HEK293T (cell line): ENCODE results near the gene AGBL1.

Experiments
- CTCF ChIA-PET: fragments of 350-600 bp; formaldehyde crosslinking; extraction: SDS; loops from one replicate; lab custom pipeline; 2021; ENCODE audit warnings: antibody characterized with exemption, inconsistent platforms; lab: Yijun Ruan, JAX
- POLR2A ChIA-PET: fragments of 350-600 bp; formaldehyde crosslinking; extraction: SDS; loops from one replicate; lab custom pipeline; 2020; ENCODE audit warnings: antibody characterized with exemption, inconsistent platforms; lab: Yijun Ruan, JAX
- DNase-seq: peaks from one replicate; pipeline ENCODE4 v3.0.0; 2012; ENCODE audit warnings: mixed read lengths; ENCODE audit errors: extremely low spot score
- ARNT ChIP-seq: fragments of 450-650 bp; IDR thresholded peaks from 2 replicates; pipeline ENCODE4 v1.6.1; 2017; ENCODE audit warnings: mild to moderate bottlenecking
- BHLHE40 ChIP-seq: fragments of 450-650 bp; IDR thresholded peaks from 2 replicates; pipeline ENCODE4 v1.6.1; 2016; ENCODE audit warnings: mild to moderate bottlenecking, moderate library complexity, borderline replicate concordance
- CTBP1 ChIP-seq: fragments of 450-650 bp; IDR thresholded peaks from 2 replicates; pipeline ENCODE4 v1.6.1; 2016; ENCODE audit warnings: borderline replicate concordance
- ELF4 ChIP-seq: fragments of 450-650 bp; IDR thresholded peaks from 2 replicates; pipeline ENCODE4 v1.6.1; 2017; ENCODE audit warnings: antibody characterized with exemption
- FOXA1 ChIP-seq: fragments of 450-650 bp; IDR thresholded peaks from 2 replicates; pipeline ENCODE4 v1.6.1; 2016; ENCODE audit warnings: mild to moderate bottlenecking
- FOXK2 ChIP-seq: fragments of 450-650 bp; IDR thresholded peaks from 2 replicates; pipeline ENCODE4 v1.6.1; 2016; ENCODE audit warnings: mild to moderate bottlenecking
- FOXM1 ChIP-seq: fragments of 450-650 bp; IDR thresholded peaks from 2 replicates; pipeline ENCODE4 v1.6.1; 2017; ENCODE audit warnings: mild to moderate bottlenecking, borderline replicate concordance
- HDGF ChIP-seq: fragments of 450-650 bp; IDR thresholded peaks from 2 replicates; pipeline ENCODE4 v1.6.1; 2017; ENCODE audit warnings: antibody characterized with exemption, borderline replicate concordance
- L3MBTL2 ChIP-seq: fragments of 450-650 bp; conservative IDR thresholded peaks from 2 replicates; pipeline ENCODE4 v1.6.1; 2016; ENCODE audit warnings: mild to moderate bottlenecking
- LEF1 ChIP-seq: fragments of 450-650 bp; IDR thresholded peaks from 2 replicates; pipeline ENCODE4 v1.6.1; 2017; ENCODE audit warnings: mild to moderate bottlenecking, borderline replicate concordance
- NFRKB ChIP-seq: fragments of 450-650 bp; IDR thresholded peaks from 2 replicates; pipeline ENCODE4 v1.6.1; 2016; ENCODE audit warnings: mild to moderate bottlenecking, moderate library complexity
- SP1 ChIP-seq: fragments of 450-650 bp; IDR thresholded peaks from 2 replicates; pipeline ENCODE4 v1.6.1; 2017
- SUZ12 ChIP-seq: fragments of 450-650 bp; IDR thresholded peaks from 2 replicates; pipeline ENCODE4 v1.6.1; 2016; ENCODE audit warnings: mild to moderate bottlenecking
- TARDBP ChIP-seq: fragments of 450-650 bp; IDR thresholded peaks from 2 replicates; pipeline ENCODE4 v1.6.1; 2016
- ZNF384 ChIP-seq: fragments of 450-650 bp; IDR thresholded peaks from 2 replicates; pipeline ENCODE4 v1.6.1; 2016
- TF ChIP-seq, protein P1 (sequence below): fragments of 450-650 bp; IDR thresholded peaks from 2 replicates; pipeline ENCODE4 v1.6.1; 2016

AGBL1 gene

GRCh38 chr15:86383611-86384010, 303.9 kb downstream of the AGBL1 start:
- CTCF ChIA-PET, result no interaction called here
- POLR2A ChIA-PET, result interaction anchor here (0.8 kb wide), 1 partner anchor 28 kb away, joined by 3 read pairs; no protein-coding TSS in a partner anchor

GRCh38 chr15:86384186-86384585, 304.5 kb downstream of the AGBL1 start:
- POLR2A ChIA-PET, result interaction anchor here (0.8 kb wide), 1 partner anchor 28 kb away, joined by 3 read pairs; no protein-coding TSS in a partner anchor
- TF ChIP-seq LEF1 (no peak), ZNF384 (no peak), TARDBP (no peak), CTBP1 (no peak), BHLHE40 (no peak), HDGF (no peak), FOXM1 (no peak)
- CTCF ChIA-PET, result no interaction called here
- no peak for DNase-seq

More at GRCh38 chr15:86383611-86384010, 303.9 kb downstream of the AGBL1 start:
- no peak for DNase-seq
- TF ChIP-seq, protein P1, sequence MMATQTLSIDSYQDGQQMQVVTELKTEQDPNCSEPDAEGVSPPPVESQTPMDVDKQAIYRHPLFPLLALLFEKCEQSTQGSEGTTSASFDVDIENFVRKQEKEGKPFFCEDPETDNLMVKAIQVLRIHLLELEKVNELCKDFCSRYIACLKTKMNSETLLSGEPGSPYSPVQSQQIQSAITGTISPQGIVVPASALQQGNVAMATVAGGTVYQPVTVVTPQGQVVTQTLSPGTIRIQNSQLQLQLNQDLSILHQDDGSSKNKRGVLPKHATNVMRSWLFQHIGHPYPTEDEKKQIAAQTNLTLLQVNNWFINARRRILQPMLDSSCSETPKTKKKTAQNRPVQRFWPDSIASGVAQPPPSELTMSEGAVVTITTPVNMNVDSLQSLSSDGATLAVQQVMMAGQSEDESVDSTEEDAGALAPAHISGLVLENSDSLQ, result no peak
- TF ChIP-seq NFRKB (no peak), FOXM1 (no peak), L3MBTL2 (no peak), ELF4 (no peak), FOXA1 (no peak), LEF1 (no peak), ARNT (no peak), SUZ12 (no peak), CTBP1 (no peak), FOXK2 (no peak), HDGF (no peak), TARDBP (no peak), BHLHE40 (no peak), ZNF384 (no peak), SP1 (no peak)

DNA sequence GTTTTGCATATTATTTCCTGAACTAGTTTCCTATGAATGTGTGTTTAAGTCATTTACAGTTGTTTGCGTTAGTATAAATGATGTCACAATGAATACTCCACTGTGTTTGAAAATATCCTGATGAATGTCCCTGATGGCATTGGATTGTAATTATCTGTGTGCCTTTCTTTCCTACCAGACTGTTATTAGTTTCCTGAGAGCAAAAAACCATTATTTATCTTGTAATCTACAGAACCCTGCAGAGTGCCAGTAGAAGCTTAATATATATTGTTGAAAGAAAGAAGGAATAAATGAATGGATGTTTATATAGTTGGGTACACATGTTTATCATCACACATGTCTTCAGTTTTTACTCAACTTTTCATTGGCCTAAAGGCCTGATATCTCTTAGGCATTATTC, 312.6 kb downstream of the AGBL1 start:
- no peak for DNase-seq
- ChIA-PET CTCF (no interaction called here), POLR2A (no interaction called here)
- TF ChIP-seq ARNT (no peak), NFRKB (no peak), TARDBP (no peak), CTBP1 (no peak), HDGF (no peak), ELF4 (no peak), L3MBTL2 (no peak), FOXM1 (no peak), FOXA1 (no peak), BHLHE40 (no peak), ZNF384 (no peak), SUZ12 (no peak), LEF1 (no peak), SP1 (no peak), FOXK2 (no peak)
- TF ChIP-seq, protein P1, result no peak

DNA sequence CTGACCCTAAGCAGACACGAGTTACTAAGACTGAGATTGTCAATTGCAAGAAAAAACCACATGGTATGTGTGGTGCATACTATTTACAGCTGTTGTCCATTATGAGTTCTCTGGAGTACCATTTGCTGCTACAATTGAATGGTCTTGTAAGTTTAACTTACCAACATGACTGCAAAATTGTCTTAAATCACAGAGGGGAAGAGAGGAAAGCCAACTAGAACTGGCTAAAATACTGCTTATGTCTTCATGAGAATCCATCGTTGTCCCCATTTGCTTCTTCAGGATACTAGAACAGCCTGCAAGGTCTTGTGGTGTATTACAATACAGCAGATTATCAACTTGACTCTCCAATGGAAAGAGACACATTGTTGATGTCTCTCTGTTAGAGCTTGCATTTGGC, 313.2 kb downstream of the AGBL1 start:
- TF ChIP-seq HDGF, result no peak
- TF ChIP-seq CTBP1, result no peak
- TF ChIP-seq, protein P1, result no peak
- TF ChIP-seq FOXK2, result no peak
- no peak for TF ChIP-seq NFRKB
- TF ChIP-seq BHLHE40, result no peak
- CTCF ChIA-PET, result no interaction called here
- POLR2A ChIA-PET, result no interaction called here
- DNase-seq, result no peak

DNA sequence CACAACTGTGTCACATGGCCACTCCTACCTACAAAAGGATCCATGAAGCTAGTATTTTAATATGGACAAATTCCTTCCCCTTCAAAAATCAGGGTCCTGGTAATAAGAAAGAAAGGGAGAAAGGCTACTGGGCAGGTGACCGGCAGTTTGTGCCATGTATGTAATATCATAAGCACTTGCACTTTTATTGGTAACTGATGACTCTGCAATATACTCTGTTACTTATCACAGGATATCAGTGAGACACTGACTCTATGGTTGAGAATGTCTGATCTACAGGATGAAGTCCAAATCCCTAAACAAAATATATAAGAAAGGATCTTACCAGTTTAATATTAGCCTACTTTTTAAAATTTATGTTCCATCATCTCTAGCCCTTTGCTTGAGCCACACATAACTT, 315.2 kb downstream of the AGBL1 start:
- CTCF ChIA-PET, result no interaction called here
- TF ChIP-seq, protein P1, result no peak
- TF ChIP-seq HDGF (no peak), FOXA1 (no peak), BHLHE40 (no peak), SP1 (no peak), LEF1 (no peak), ZNF384 (no peak), TARDBP (no peak), ARNT (no peak), SUZ12 (no peak), CTBP1 (no peak), NFRKB (no peak), L3MBTL2 (no peak), FOXM1 (no peak), FOXK2 (no peak), ELF4 (no peak)

More for the DNA sequence above, 315.2 kb downstream of the AGBL1 start:
- POLR2A ChIA-PET, result no interaction called here
- DNase-seq, result no peak
